H9 (cell line): ENCODE measurements around the gene CEBPE. TPM values are rescaled to one million over a fixed set of nuclear protein-coding genes. Genes with fewer than 3 reads are reported as not detected.
A peak's percentile ranks its signal among the peaks of the same experiment; 100 is the strongest.

Source experiments
- DNase-seq: peaks from one replicate; pipeline ENCODE4 v3.0.0-alpha.2; 2017
- H2AFZ ChIP-seq: one replicate; pipeline ENCODE4 v1.6.1; 2013; ENCODE audit warnings: mild to moderate bottlenecking, low read length, control low read depth, moderate library complexity
- H2AK5ac ChIP-seq: 2 replicates; pipeline ENCODE4 v1.6.1; 2013; ENCODE audit warnings: low read length, control low read depth, mixed read lengths; ENCODE audit not compliant: insufficient read length
- H2BK120ac ChIP-seq: one replicate; pipeline ENCODE4 v1.6.1; 2013; ENCODE audit warnings: low read depth, mild to moderate bottlenecking, low read length, control low read depth, inconsistent platforms; ENCODE audit not compliant: poor library complexity, severe bottlenecking
- H2BK12ac ChIP-seq: 2 replicates; pipeline ENCODE4 v1.6.1; 2013; ENCODE audit warnings: low read length, control low read depth, mixed read lengths, low read depth; ENCODE audit not compliant: insufficient read length
- H2BK15ac ChIP-seq: 2 replicates; pipeline ENCODE4 v1.6.1; 2013; ENCODE audit warnings: low read depth, low read length, control low read depth
- H2BK20ac ChIP-seq: one replicate; pipeline ENCODE4 v1.6.1; 2013; ENCODE audit warnings: low read depth, mild to moderate bottlenecking, low read length, control low read depth, inconsistent platforms; ENCODE audit not compliant: poor library complexity, severe bottlenecking
- H2BK5ac ChIP-seq: 2 replicates; pipeline ENCODE4 v1.6.1; 2013; ENCODE audit warnings: low read length, control low read depth, mixed read lengths; ENCODE audit not compliant: insufficient read length
- H3K14ac ChIP-seq: 2 replicates; pipeline ENCODE4 v1.6.1; 2013; ENCODE audit warnings: low read length, control low read depth; ENCODE audit not compliant: insufficient read depth
- H3K18ac ChIP-seq: 2 replicates; pipeline ENCODE4 v1.6.1; 2013; ENCODE audit warnings: low read depth, mild to moderate bottlenecking, mixed read lengths, low read length, control low read depth; ENCODE audit not compliant: insufficient read length
- H3K23ac ChIP-seq: 2 replicates; pipeline ENCODE4 v1.6.1; 2013; ENCODE audit warnings: low read length, control low read depth, mixed read lengths, low read depth; ENCODE audit not compliant: insufficient read length
- H3K23me2 ChIP-seq: 2 replicates; pipeline ENCODE4 v1.6.1; 2013; ENCODE audit warnings: low read depth, mild to moderate bottlenecking, mixed read lengths, low read length, control low read depth; ENCODE audit not compliant: insufficient read length, poor library complexity, severe bottlenecking
- H3K27ac ChIP-seq: 2 replicates; pipeline ENCODE4 v1.5.1; 2013; ENCODE audit warnings: low read length, control low read depth, mixed read lengths, low read depth; ENCODE audit not compliant: insufficient read length
- H3K27me3 ChIP-seq: 2 replicates; pipeline ENCODE4 v1.6.1; 2013; ENCODE audit warnings: low read length, control low read depth, inconsistent platforms; ENCODE audit not compliant: insufficient read depth
- H3K4ac ChIP-seq: 2 replicates; pipeline ENCODE4 v1.6.1; 2013; ENCODE audit warnings: low read depth, mild to moderate bottlenecking, control low read depth, inconsistent platforms, low read length, moderate library complexity
- H3K4me1 ChIP-seq: 2 replicates; pipeline ENCODE4 v1.6.1; 2013; ENCODE audit warnings: low read length, control low read depth, inconsistent platforms; ENCODE audit not compliant: insufficient read depth
- H3K4me2 ChIP-seq: 2 replicates; pipeline ENCODE4 v1.6.1; 2013; ENCODE audit warnings: low read length, control low read depth, mixed read lengths; ENCODE audit not compliant: insufficient read length, insufficient read depth
- H3K56ac ChIP-seq: 2 replicates; pipeline ENCODE4 v1.6.1; 2013; ENCODE audit warnings: low read depth, mild to moderate bottlenecking, mixed read lengths, low read length, control low read depth; ENCODE audit not compliant: insufficient read length
- H3K79me1 ChIP-seq: 2 replicates; pipeline ENCODE4 v1.6.1; 2013; ENCODE audit warnings: low read depth, mild to moderate bottlenecking, moderate library complexity, low read length, control low read depth, inconsistent platforms; ENCODE audit not compliant: insufficient read depth, poor library complexity, severe bottlenecking
- H3K79me2 ChIP-seq: 2 replicates; pipeline ENCODE4 v1.6.1; 2013; ENCODE audit warnings: low read length, control low read depth, inconsistent platforms; ENCODE audit not compliant: insufficient read depth
- H3K9ac ChIP-seq: 2 replicates; pipeline ENCODE4 v1.6.1; 2013; ENCODE audit warnings: low read length, control low read depth, mixed read lengths; ENCODE audit not compliant: insufficient read length; ENCODE audit errors: extremely low read depth
- H3K9me3 ChIP-seq: one replicate; pipeline ENCODE4 v1.6.1; 2013; ENCODE audit warnings: low read depth, low read length, inconsistent platforms; ENCODE audit not compliant: control insufficient read depth
- H3T11ph ChIP-seq: one replicate; pipeline ENCODE4 v1.6.1; 2013; ENCODE audit warnings: mild to moderate bottlenecking, low read length, control low read depth, inconsistent platforms
- H4K20me1 ChIP-seq: one replicate; pipeline ENCODE4 v1.6.1; 2013; ENCODE audit not compliant: control insufficient read depth, insufficient read length, insufficient read depth
- H4K5ac ChIP-seq: 2 replicates; pipeline ENCODE4 v1.6.1; 2013; ENCODE audit warnings: low read depth, mild to moderate bottlenecking, mixed read lengths, low read length, control low read depth; ENCODE audit not compliant: insufficient read length
- H4K8ac ChIP-seq: replicated peaks from 2 replicates; pipeline ENCODE4 v1.6.1; 2013; ENCODE audit warnings: low read length, control low read depth, mixed read lengths, low read depth; ENCODE audit not compliant: insufficient read length
- H4K91ac ChIP-seq: 2 replicates; pipeline ENCODE4 v1.6.1; 2013; ENCODE audit warnings: low read depth, mild to moderate bottlenecking, moderate library complexity, mixed read lengths, low read length, control low read depth; ENCODE audit not compliant: insufficient read length
- H3K27ac Mint-ChIP-seq, 3 experiments: 2 replicates in 2 of 3; 3 replicates in 1 of 3; pipeline ENCODE4 v1.8.0; 2020 to 2021; ENCODE audit warnings: mixed read lengths in 3 of 3, mild to moderate bottlenecking in 1 of 3, moderate library complexity in 1 of 3
- H3K27me3 Mint-ChIP-seq: 2 replicates; pipeline ENCODE4 v1.8.0; 2021; ENCODE audit warnings: low read depth, mild to moderate bottlenecking, moderate library complexity, mixed read lengths
- H3K36me3 Mint-ChIP-seq, 3 experiments: 2 replicates in 2 of 3; 3 replicates in 1 of 3; pipeline ENCODE4 v1.8.0; 2020 to 2021; ENCODE audit warnings: low read depth in 3 of 3, mixed read lengths in 3 of 3; ENCODE audit not compliant: insufficient read depth in 1 of 3
- H3K4me1 Mint-ChIP-seq, 2 experiments: 2 replicates each; pipeline ENCODE4 v1.8.0; 2020; ENCODE audit warnings: mixed read lengths in 2 of 2
- H3K4me3 Mint-ChIP-seq, 2 experiments: 2 replicates in 1 of 2; 3 replicates in 1 of 2; pipeline ENCODE4 v1.8.0; 2020 to 2021; ENCODE audit warnings: mild to moderate bottlenecking in 2 of 2, mixed read lengths in 2 of 2, moderate library complexity in 1 of 2
- H3K9me3 Mint-ChIP-seq, 2 experiments: 2 replicates in 1 of 2; 3 replicates in 1 of 2; pipeline ENCODE4 v1.8.0; 2020; ENCODE audit warnings: mild to moderate bottlenecking in 2 of 2, mixed read lengths in 2 of 2, moderate library complexity in 1 of 2
- WGBS: extraction: QIAGEN DNeasy Blood & Tissue Kit; methylation state at CpG from one replicate; pipeline ENCODE4 v1.1.7; 2013; ENCODE audit warnings: missing lambda C conversion rate, low lambda C conversion rate, mixed read lengths; ENCODE audit not compliant: insufficient read length; ENCODE audit errors: extremely low coverage; 5-methylcytosine and 5-hydroxymethylcytosine counted together
- total RNA-seq: library from RNA; stranded (reverse); gene quantifications from 2 replicates; pipeline ENCODE4 v1.2.1, GENCODE V29; 2021
- TF ChIP-seq, protein P1 (sequence below): fragments of 200-600 bp; sonication (generic); conservative IDR thresholded peaks from 3 replicates; pipeline ENCODE4 v1.8.0; 2021; ENCODE audit warnings: antibody characterized with exemption, mild to moderate bottlenecking

Gene CEBPE
- total RNA-seq, 1 experiment from 2014 or later, result not detected

DNA sequence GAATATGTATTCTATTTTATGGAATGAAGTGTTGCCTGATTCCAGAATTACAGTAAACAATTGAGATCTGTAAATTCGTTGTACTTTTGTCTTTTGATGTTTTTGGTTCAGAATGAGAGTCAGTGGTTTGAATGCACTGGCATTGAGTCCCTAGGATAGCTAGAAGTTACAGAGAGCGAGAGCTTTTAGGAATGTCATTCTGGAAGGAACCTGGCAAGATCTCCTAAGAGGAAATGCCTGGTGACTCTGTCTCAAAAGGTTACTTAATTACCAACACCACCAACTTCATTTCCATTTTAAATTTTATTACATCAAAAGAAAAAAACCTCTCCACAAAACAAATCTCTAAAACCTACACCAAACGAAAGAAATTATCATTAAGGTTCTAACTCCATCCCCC, 6.0 kb upstream of the CEBPE start:
- no peak overlapping the region for H3K9ac ChIP-seq
- H2BK120ac ChIP-seq, result no peak overlapping the region
- Mint-ChIP-seq H3K4me1 (peaks cover 46 to 48% of the 10 kb centered on the region in 2 experiments), H3K27ac (peak overlapping the region in 1 of 3 experiments; percentile 26; a peak in 1 of 7 replicates), H3K9me3 (no peaks in the 10 kb centered on the region), H3K4me3 (no peak overlapping the region), H3K27me3 (peaks cover 2% of the 10 kb centered on the region; the same call in 1 of the 2 replicates), H3K36me3 (peaks cover 21 to 32% (median 32%) of the 10 kb centered on the region in 3 experiments; a peak in 6 of 7 replicates)
- H3K9me3 ChIP-seq, result no peaks in the 10 kb centered on the region
- H2BK12ac ChIP-seq, result no peak overlapping the region
- no peak overlapping the region for H4K91ac ChIP-seq
- no peak overlapping the region for H2BK5ac ChIP-seq
- no peaks in the 10 kb centered on the region for H3K79me2 ChIP-seq
- H4K5ac ChIP-seq, result no peak overlapping the region
- no peak overlapping the region for H3K27ac ChIP-seq
- no peak overlapping the region for H3K4me2 ChIP-seq
- no peak overlapping the region for H2AFZ ChIP-seq
- no peaks in the 10 kb centered on the region for H3K79me1 ChIP-seq
- H3K4ac ChIP-seq, result no peak overlapping the region
- no peak overlapping the region for H2AK5ac ChIP-seq
- H3K23ac ChIP-seq, result no peak overlapping the region
- H2BK20ac ChIP-seq, result no peak overlapping the region
- H3K27me3 ChIP-seq, result no peaks in the 10 kb centered on the region
- TF ChIP-seq, protein P1, sequence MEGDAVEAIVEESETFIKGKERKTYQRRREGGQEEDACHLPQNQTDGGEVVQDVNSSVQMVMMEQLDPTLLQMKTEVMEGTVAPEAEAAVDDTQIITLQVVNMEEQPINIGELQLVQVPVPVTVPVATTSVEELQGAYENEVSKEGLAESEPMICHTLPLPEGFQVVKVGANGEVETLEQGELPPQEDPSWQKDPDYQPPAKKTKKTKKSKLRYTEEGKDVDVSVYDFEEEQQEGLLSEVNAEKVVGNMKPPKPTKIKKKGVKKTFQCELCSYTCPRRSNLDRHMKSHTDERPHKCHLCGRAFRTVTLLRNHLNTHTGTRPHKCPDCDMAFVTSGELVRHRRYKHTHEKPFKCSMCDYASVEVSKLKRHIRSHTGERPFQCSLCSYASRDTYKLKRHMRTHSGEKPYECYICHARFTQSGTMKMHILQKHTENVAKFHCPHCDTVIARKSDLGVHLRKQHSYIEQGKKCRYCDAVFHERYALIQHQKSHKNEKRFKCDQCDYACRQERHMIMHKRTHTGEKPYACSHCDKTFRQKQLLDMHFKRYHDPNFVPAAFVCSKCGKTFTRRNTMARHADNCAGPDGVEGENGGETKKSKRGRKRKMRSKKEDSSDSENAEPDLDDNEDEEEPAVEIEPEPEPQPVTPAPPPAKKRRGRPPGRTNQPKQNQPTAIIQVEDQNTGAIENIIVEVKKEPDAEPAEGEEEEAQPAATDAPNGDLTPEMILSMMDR, result no peak
- 100% methylated on average over 1 of the region's 3 CpGs for WGBS
- H4K20me1 ChIP-seq, result no peaks in the 10 kb centered on the region
- H3K23me2 ChIP-seq, result no peaks in the 10 kb centered on the region
- no peak overlapping the region for H3K18ac ChIP-seq
- H3K14ac ChIP-seq, result no peak overlapping the region
- no peak overlapping the region for H4K8ac ChIP-seq
- peaks cover 11% of the 10 kb centered on the region for H3K4me1 ChIP-seq
- no peak overlapping the region for H3K56ac ChIP-seq
- H3T11ph ChIP-seq, result no peak overlapping the region
- DNase-seq, result no peak
- H2BK15ac ChIP-seq, result no peak overlapping the region
